ENCODE data around the gene ROR1. TPM values are rescaled to one million over a fixed set of nuclear protein-coding genes. Genes with fewer than 3 reads are reported as not detected.

ROR1 gene
- total RNA-seq, 2 experiments from 2014 or later: not detected

GRCh38 chr1:64150266-64150665, 376.4 kb downstream of the ROR1 start:
- no peak for ATAC-seq
- ChIA-PET CTCF (interaction anchor here (4.6 kb wide), 1 partner anchor 13 kb away, joined by 25 read pairs; no protein-coding TSS in a partner anchor), POLR2A (no interaction called here)
- intact Hi-C loops (cut with micrococcal nuclease): no loop called here
- Mint-ChIP-seq H3K4me1 (ENCODE audit: low read depth) (no peaks in the 10 kb centered on the region), H3K9me3 (no peaks in the 10 kb centered on the region), H3K36me3 (ENCODE audit: low read depth) (no peaks in the 10 kb centered on the region), H3K27ac (no peak overlapping the region), H3K27me3 (peaks cover 4% of the 10 kb centered on the region), H3K4me3 (no peak overlapping the region)
- no peak for DNase-seq
- no peak for TF ChIP-seq CTCF (IDR thresholded peaks at IDR 0.05)

DNA sequence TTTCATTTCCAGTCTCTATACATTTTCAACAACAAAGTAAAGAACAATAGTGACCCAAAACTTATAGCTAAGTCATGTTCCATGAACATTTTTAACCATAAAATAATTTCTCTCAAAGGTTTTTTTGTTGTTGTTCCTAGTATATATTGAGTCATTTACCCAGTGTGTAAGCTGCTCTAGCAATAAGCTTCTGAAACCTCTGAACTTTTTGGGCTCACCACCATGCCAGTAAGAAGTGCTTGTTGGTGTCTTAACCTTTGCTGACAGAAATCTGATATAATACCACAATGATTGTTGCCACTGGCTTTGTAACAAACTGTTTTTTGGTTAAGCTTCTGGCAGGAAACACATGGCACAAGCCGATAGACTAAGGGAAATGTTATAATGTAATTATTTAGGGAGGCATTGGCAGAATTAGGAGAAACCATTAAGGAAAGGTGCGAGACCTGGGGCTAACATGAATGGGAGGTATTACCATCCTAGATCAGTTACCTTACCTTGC, 377.0 kb downstream of the ROR1 start:
- DNase-seq (no peak), ATAC-seq (no peak)
- CTCF ChIA-PET: interaction anchor here (4.6 kb wide), 1 partner anchor 14 kb away, joined by 25 read pairs; no protein-coding TSS in a partner anchor
- POLR2A ChIA-PET: no interaction called here
- no peaks in the 10 kb centered on the region for H3K36me3 Mint-ChIP-seq (ENCODE audit: low read depth)
- no peak for TF ChIP-seq CTCF (IDR thresholded peaks at IDR 0.05)
- H3K4me1 Mint-ChIP-seq (ENCODE audit: low read depth): no peaks in the 10 kb centered on the region
- intact Hi-C loops (cut with micrococcal nuclease): no loop called here
- no peak overlapping the region for H3K4me3 Mint-ChIP-seq
- no peak overlapping the region for H3K27ac Mint-ChIP-seq
- peaks cover 4% of the 10 kb centered on the region for H3K27me3 Mint-ChIP-seq
- no peaks in the 10 kb centered on the region for H3K9me3 Mint-ChIP-seq

GRCh38 chr1:64155278-64155677, 381.5 kb downstream of the ROR1 start:
- Mint-ChIP-seq H3K27me3 (peaks cover 7% of the 10 kb centered on the region), H3K36me3 (ENCODE audit: low read depth) (no peaks in the 10 kb centered on the region), H3K4me3 (no peak overlapping the region), H3K27ac (no peak overlapping the region), H3K4me1 (ENCODE audit: low read depth) (no peaks in the 10 kb centered on the region), H3K9me3 (no peaks in the 10 kb centered on the region)
- ChIA-PET CTCF (no interaction called here), POLR2A (no interaction called here)
- DNase-seq: no peak
- no peak for ATAC-seq
- no peak for TF ChIP-seq CTCF (IDR thresholded peaks at IDR 0.05)
- intact Hi-C loops (cut with micrococcal nuclease): no loop called here

GRCh38 chr1:64161357-64161941, 387.6 kb downstream of the ROR1 start:
- intact Hi-C loops (cut with micrococcal nuclease): no loop called here
- no peak overlapping the region for H3K27ac Mint-ChIP-seq
- ATAC-seq: no peak
- no peaks in the 10 kb centered on the region for H3K36me3 Mint-ChIP-seq (ENCODE audit: low read depth)
- POLR2A ChIA-PET: no interaction called here
- CTCF ChIA-PET: no interaction called here
- no peak for DNase-seq
- no peaks in the 10 kb centered on the region for H3K9me3 Mint-ChIP-seq
- TF ChIP-seq CTCF (IDR thresholded peaks at IDR 0.05): no peak
- no peak overlapping the region for H3K4me3 Mint-ChIP-seq
- peaks cover 3% of the 10 kb centered on the region for H3K27me3 Mint-ChIP-seq
- H3K4me1 Mint-ChIP-seq (ENCODE audit: low read depth): no peaks in the 10 kb centered on the region

- peaks cover 3% of the 10 kb centered on the region for H3K27me3 Mint-ChIP-seq
- no peak for TF ChIP-seq CTCF (IDR thresholded peaks at IDR 0.05)
- H3K4me1 Mint-ChIP-seq (ENCODE audit: low read depth): no peaks in the 10 kb centered on the region
- DNase-seq: no peak
- POLR2A ChIA-PET: no interaction called here
- no peaks in the 10 kb centered on the region for H3K36me3 Mint-ChIP-seq (ENCODE audit: low read depth)
- H3K9me3 Mint-ChIP-seq: no peaks in the 10 kb centered on the region
- CTCF ChIA-PET: no interaction called here
- intact Hi-C loops (cut with micrococcal nuclease): no loop called here
- H3K27ac Mint-ChIP-seq: no peak overlapping the region
- ATAC-seq: no peak
- no peak overlapping the region for H3K4me3 Mint-ChIP-seq
These were observed 388.3 kb downstream of the ROR1 start for GRCh38 chr1:64162151-64162550.

All from activated CD8-positive, alpha-beta T cell treated with anti-CD3 and anti-CD28 coated beads for 36 hours (primary cell).